Progenitor cell of endocrine pancreas (in vitro differentiated cells): ENCODE data around the gene SPRR1A. TPM values are rescaled to one million over a fixed set of nuclear protein-coding genes. Genes with fewer than 3 reads are reported as not detected.

Source experiments
- DNase-seq: peaks from one replicate; pipeline ENCODE4 v3.0.0; 2021; ENCODE audit warnings: low spot score; ENCODE audit not compliant: unreplicated experiment
- H3K27ac Mint-ChIP-seq: 2 replicates; pipeline ENCODE4 v1.8.0; 2021; ENCODE audit warnings: mild to moderate bottlenecking, moderate library complexity, mixed read lengths
- H3K27me3 Mint-ChIP-seq: 2 replicates; pipeline ENCODE4 v1.8.0; 2021; ENCODE audit warnings: mixed read lengths
- H3K36me3 Mint-ChIP-seq: 2 replicates; pipeline ENCODE4 v1.8.0; 2022; ENCODE audit warnings: mixed read lengths; ENCODE audit not compliant: insufficient read depth
- H3K4me1 Mint-ChIP-seq: 2 replicates; pipeline ENCODE4 v1.8.0; 2021; ENCODE audit warnings: low read depth, mixed read lengths
- H3K4me3 Mint-ChIP-seq: 2 replicates; pipeline ENCODE4 v1.8.0; 2021; ENCODE audit warnings: low read depth, mild to moderate bottlenecking, moderate library complexity, mixed read lengths
- H3K9me3 Mint-ChIP-seq: 2 replicates; pipeline ENCODE4 v1.8.0; 2021; ENCODE audit warnings: low read depth, mixed read lengths
- CTCF ChIP-seq: fragments of 200-600 bp; sonication (generic); IDR thresholded peaks from one replicate; pipeline ENCODE4 v1.5.0; 2021; ENCODE audit warnings: antibody characterized with exemption, mild to moderate bottlenecking; ENCODE audit not compliant: unreplicated experiment
- total RNA-seq: library from RNA; stranded (reverse); gene quantifications from 2 replicates; pipeline ENCODE4 v1.2.1, GENCODE V29; 2021

The SPRR1A gene
- total RNA-seq, 1 donor from 2014 or later: not detected

DNA sequence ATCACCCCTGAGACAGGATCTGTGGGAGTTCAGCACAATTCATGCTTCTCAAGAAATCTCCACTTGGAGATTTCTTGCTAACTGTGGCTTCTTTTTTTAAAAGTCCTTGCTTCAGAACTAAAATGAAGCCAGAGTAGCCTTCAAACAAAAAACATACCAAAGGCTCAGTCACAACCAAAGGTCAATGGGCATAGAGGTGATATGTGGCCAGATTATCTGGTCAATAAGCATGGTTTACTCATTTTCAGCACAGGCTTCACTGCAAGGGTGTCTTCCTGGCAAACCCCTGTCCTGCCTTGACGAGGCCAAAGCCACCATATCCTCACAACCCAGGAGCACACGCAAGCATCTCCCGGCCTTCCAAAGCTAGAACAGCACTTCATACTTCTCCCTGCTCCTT lies 24.6 kb upstream of the SPRR1A start:
- no peaks in the 10 kb centered on the region for H3K36me3 Mint-ChIP-seq
- no peak overlapping the region for H3K27ac Mint-ChIP-seq
- no peaks in the 10 kb centered on the region for H3K4me1 Mint-ChIP-seq
- no peak overlapping the region for H3K4me3 Mint-ChIP-seq
- H3K27me3 Mint-ChIP-seq: no peaks in the 10 kb centered on the region
- H3K9me3 Mint-ChIP-seq: peaks cover 6% of the 10 kb centered on the region
- no peak for DNase-seq
- no peak for TF ChIP-seq CTCF

- no peak overlapping the region for H3K27ac Mint-ChIP-seq
- DNase-seq: no peak
- no peak for TF ChIP-seq CTCF
- H3K27me3 Mint-ChIP-seq: no peaks in the 10 kb centered on the region
- no peaks in the 10 kb centered on the region for H3K4me1 Mint-ChIP-seq
- peaks cover 4% of the 10 kb centered on the region for H3K9me3 Mint-ChIP-seq
- H3K4me3 Mint-ChIP-seq: no peak overlapping the region
- H3K36me3 Mint-ChIP-seq: no peaks in the 10 kb centered on the region
Observed at GRCh38 chr1:152959801-152960451, 24.0 kb upstream of the SPRR1A start.

DNA sequence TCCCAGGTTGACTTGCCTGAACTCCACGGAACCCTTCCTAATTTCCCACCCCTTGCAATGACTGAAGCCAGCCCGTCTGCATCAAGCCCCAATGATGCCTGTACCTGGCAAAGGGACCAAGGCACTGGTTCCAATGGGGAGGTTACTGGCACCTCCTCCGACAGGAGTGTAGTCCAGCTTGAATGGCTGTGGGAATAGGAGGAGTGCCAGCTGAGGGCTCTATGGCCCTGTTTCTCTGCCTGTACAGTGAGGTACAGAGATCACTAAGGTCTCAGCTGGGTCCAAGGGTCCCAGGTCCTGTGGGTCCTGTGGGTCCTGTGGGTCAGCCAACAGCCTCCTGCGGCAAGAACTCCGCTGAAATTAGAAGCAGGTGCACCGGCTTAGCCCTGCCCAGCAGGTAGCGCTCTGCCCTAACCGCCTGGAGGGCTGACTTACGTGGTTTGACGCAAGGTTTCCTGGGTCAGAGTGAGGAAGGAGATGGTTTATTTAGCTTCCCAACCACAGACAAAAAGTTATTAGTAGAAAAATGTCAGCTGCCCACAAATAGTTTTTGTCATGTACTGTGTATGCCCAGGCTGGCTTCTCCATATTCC lies 23.3 kb upstream of the SPRR1A start:
- Mint-ChIP-seq H3K4me3 (no peak overlapping the region), H3K4me1 (no peaks in the 10 kb centered on the region), H3K36me3 (no peaks in the 10 kb centered on the region), H3K27me3 (no peaks in the 10 kb centered on the region), H3K9me3 (peaks cover 3% of the 10 kb centered on the region), H3K27ac (no peak overlapping the region)
- no peak for DNase-seq
- peak; percentile 36 for TF ChIP-seq CTCF

DNA sequence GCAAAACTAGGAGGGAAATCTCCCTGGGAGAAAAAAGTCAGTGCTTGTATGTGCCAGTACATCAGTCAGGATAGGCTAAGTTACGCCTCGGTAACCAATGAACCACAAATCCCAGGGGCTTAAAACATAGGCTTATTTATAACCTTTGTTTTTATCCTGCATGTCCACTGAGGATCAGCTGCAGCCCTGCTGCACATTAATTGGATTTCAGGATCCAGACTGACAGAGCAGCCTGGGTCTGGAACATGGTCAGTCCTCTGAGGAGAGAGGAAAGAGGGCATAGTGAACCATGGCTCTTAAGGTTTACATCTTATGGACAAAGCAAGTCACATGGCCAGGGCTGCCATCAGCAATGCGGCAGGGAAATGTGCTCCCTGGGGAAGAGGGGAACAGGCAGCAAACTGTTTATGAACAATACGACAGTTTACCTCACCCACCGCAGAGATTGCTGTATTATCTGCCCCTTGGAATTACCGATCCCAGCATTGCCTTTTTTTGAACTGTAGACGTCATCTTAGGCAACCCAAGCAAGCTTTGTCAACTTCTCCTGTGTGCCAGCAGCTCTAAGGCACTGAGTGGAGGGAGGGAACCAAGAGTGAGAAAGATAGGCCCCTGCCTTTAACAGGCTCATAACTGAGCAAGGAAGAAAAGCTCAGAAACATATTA lies 22.5 kb upstream of the SPRR1A start:
- H3K4me1 Mint-ChIP-seq: no peaks in the 10 kb centered on the region
- peaks cover 3% of the 10 kb centered on the region for H3K9me3 Mint-ChIP-seq
- H3K4me3 Mint-ChIP-seq: no peak overlapping the region
- H3K27ac Mint-ChIP-seq: no peak overlapping the region
- no peaks in the 10 kb centered on the region for H3K27me3 Mint-ChIP-seq
- no peak for TF ChIP-seq CTCF
- no peaks in the 10 kb centered on the region for H3K36me3 Mint-ChIP-seq
- DNase-seq: no peak

- H3K27ac Mint-ChIP-seq: no peak overlapping the region
- no peak overlapping the region for H3K4me3 Mint-ChIP-seq
- no peaks in the 10 kb centered on the region for H3K4me1 Mint-ChIP-seq
- DNase-seq: no peak
- H3K27me3 Mint-ChIP-seq: no peaks in the 10 kb centered on the region
- TF ChIP-seq CTCF: no peak
- H3K36me3 Mint-ChIP-seq: no peaks in the 10 kb centered on the region
- H3K9me3 Mint-ChIP-seq: peaks cover 3% of the 10 kb centered on the region
Observed at GRCh38 chr1:152962876-152963415, 20.9 kb upstream of the SPRR1A start.
